GM21381 (cell line): ENCODE data around the gene GPRIN1.
A peak's percentile ranks its signal among the peaks of the same experiment; 100 is the strongest.
"Not testable (repeated sequence)": the region's sequence is repeated elsewhere in the genome, so short reads cannot be mapped to it uniquely, and the experiment has no call there.

Experiments
- ATAC-seq: cut with Tn5 transposase; IDR thresholded peaks from one replicate; pipeline ENCODE4 v1.9.1; 2021; ENCODE audit warnings: mild to moderate bottlenecking, moderate library complexity; ENCODE audit not compliant: unreplicated experiment

Gene GPRIN1

DNA sequence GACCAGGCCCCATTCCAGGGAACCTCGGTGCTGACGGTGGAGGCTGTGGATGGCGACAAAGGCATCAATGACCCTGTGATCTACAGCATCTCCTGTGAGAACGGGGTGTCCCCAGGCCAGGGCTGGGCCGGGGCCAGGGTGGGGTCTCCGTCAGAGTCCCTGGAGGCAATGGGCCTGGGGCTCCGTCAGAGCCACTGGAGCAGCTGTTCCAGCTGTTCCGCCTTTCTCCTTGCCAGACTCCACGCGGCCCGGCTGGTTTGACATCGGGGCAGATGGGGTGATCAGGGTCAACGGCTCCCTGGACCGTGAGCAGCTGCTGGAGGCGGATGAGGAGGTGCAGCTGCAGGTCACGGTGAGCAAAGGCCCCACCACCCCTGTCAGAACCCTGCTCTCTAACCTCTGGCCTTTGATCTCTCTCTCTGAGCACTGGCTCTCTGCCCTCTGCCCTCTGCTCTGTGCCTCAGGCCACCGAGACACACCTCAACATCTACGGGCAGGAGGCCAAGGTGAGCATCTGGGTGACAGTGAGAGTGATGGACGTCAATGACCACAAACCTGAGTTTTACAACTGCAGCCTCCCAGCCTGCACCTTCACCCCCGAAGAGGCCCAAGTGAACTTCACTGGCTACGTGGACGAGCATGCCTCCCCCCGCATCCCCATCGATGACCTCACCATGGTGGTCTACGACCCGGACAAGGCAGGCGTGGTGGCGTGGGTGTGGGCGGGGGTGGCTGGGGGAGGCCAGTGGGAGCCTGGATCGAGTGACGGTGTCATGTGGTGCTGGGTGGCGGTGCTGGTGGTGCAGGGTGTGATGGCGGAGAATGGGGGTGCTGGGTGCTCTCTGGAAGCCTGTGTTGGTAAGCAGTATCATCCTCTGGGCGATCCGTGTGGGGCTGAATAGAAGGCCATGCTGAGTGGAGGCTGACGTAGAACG is 34.2 kb downstream of the GPRIN1 start:
- no peak for ATAC-seq

DNA sequence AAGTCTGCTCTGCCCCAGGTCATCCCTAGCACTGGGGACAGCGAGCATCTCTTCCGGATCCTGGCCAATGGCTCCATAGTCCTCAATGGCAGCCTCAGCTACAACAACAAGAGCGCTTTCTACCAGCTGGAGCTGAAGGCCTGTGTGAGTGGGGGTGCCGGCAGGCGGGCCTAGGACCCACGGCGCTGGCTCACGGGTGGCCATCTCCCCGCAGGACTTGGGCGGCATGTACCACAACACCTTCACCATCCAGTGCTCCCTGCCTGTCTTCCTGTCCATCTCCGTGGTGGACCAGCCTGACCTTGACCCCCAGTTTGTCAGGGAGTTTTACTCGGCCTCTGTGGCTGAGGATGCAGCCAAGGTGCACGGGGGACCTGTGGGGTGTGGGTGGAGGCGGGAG is 34.9 kb downstream of the GPRIN1 start:
- no peak for ATAC-seq

- no peak for ATAC-seq
Observed at GRCh38 chr5:176574297-176574591, 35.7 kb downstream of the GPRIN1 start.

GRCh38 chr5:176573564-176574296 is 36.2 kb downstream of the GPRIN1 start:
- ATAC-seq: peak; percentile 58

- no peak for ATAC-seq
Observed at GRCh38 chr5:176570044-176570443, 39.9 kb downstream of the GPRIN1 start.

DNA sequence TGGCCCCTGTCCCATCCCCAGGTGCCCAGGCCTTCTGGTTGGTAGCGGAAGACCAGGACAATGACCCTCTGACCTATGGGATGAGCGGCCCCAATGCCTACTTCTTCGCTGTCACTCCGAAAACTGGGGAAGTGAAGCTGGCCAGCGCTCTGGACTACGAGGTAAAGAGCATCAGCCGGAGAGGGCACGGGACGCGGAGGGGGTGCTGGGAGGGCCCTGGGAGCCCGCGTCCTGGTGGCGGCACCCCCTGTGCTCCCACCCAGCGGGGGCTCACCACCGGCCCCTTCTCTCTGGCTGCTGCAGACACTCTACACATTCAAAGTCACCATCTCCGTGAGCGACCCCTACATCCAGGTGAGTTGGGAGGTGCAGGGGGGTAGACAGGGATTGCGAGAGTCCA is 41.3 kb downstream of the GPRIN1 start:
- no peak for ATAC-seq

DNA sequence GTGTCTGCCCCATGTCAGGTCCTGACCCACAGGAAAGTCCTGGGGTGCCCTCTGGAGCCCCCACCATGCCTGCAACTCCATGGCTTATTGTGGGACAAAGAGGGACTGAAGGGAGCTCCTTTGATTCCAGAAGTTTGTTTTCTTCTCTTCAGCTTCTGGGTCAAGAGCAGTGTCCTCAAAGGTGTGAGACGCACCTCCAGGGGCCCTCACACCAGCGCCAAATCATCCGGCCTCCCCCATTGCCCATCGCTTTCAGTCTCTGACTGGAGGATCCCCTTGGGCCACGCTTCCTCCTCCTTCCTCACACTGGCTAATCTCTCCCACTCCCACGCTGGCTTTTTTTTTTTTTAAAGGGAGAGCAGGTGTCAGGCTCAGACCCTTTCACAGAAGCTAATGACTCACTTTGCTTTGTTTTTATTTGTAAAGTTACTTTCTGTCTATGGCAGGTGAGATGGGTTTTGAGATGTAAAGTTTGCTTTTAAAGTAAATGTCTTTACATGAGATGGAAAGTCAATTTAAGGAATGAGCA is 44.1 kb downstream of the GPRIN1 start:
- ATAC-seq: no peak

- no peak for ATAC-seq
Observed at GRCh38 chr5:176564002-176564401, 46.0 kb downstream of the GPRIN1 start.

DNA sequence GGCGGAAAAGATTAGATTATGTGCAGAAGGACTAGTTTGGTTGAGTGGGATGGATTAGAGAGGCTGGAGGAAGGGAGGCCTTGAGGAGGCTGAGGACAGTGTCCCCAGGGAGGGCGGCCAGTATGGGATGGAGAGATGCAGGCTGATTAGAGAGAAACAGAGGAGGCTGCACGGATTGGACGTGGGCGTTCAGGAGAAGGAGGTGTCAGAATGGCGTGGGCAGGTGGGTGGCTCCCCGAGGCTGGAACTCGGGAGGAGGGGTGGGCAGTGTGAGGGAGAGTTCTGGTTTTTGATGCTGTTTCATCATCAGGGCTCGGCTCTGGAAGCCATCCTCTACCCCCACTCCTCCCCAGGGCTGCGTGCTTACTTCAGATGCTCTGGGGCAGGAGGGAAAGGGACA is 47.8 kb downstream of the GPRIN1 start:
- no peak for ATAC-seq

DNA sequence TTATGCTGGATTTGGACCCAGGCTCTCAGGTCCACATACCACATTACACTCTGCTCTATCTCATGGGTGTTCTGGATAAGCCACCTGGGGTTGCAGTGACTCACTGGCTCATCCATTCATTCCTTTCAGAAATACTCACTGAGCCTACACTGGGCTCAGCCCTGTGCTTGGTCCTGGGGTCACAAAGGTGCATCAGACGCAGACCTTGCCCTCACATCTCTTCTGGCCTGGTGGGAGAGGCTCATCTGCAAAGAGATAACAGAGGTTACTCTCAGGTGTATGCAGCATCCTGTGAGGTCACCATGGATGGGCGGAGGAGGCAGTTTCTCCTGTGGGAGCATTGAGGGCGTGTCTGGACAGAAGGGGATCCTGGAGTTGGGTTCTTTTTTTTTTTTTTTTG is 48.7 kb downstream of the GPRIN1 start:
- no peak for ATAC-seq

- no peak for ATAC-seq
Observed at GRCh38 chr5:176560364-176560763, 49.6 kb downstream of the GPRIN1 start.

DNA sequence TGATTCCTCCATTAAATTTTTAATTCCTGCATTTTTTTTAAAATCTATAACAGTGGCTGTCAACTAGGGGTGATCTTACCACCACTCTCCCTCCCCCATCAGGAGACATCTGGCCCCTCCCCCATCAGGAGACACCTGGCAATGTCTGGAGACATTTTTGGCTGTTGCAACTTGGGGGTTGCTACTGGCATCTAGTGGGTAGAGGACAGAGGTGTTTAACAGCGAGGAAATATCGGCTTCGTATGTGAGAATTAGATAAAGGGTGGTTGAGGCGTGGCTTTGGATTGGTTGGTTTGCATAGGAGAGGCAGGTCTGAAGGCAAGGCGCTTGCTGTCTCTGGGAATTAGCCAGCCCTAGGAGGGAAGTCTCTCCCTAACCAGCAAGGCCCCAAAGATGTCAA is 50.3 kb downstream of the GPRIN1 start:
- ATAC-seq: no peak

DNA sequence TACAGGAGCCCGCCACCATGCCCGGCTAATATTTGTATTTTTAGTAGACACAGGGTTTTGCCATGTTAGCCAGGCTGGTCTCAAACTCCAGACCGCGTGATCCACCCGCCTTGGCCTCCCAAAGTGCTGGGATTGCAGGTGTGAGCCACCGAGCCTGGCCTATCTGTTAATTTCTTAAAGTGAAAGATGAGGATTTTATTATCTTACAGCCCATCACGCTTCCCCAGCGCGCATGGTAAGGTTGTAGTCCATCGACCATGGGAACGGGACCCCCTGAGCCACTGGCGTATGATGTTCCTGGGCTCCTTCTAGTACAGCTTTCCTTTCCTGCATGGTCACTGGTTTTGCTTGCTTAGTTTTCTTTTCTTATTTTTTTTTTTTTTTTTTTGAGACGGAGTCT is 52.1 kb downstream of the GPRIN1 start:
- no peak for ATAC-seq

- no peak for ATAC-seq
Observed at GRCh38 chr5:176553260-176554085, 56.5 kb downstream of the GPRIN1 start.

- no peak for ATAC-seq
Observed at GRCh38 chr5:176552332-176552869, 57.6 kb downstream of the GPRIN1 start.

- ATAC-seq: not testable (repeated sequence)
Observed at GRCh38 chr5:176550937-176551336, 59.0 kb downstream of the GPRIN1 start.

- no peak for ATAC-seq
Observed at GRCh38 chr5:176550275-176550831, 59.6 kb downstream of the GPRIN1 start.

GRCh38 chr5:176549871-176550270 is 60.1 kb downstream of the GPRIN1 start:
- ATAC-seq: no peak

GRCh38 chr5:176548967-176549444 is 61.0 kb downstream of the GPRIN1 start, which contains the start of gene CDHR2:
Gene CDHR2 (plus strand): TSS chr5:176549342. CDS start chr5:176565353, 16,011 bp downstream.
- ATAC-seq: no peak

DNA sequence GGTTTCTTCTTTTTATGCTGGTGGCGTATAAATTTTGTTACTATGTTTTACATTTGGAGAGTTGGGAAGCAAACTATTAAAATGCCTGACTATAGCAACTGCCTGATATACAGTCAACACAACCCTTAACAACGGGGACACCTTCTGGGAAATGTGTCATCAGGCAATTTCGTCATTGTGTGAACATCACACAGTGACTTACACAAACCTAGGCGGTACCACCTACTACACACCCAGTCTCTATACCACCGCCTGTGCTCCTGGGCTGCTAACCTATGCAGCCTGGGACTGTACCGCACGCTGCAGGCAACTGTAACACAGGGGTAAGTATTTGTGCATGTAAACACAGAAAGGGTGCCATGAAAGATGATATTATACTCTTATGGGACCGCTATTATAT is 62.2 kb downstream of the GPRIN1 start:
- no peak for ATAC-seq
